Uterus (tissue), 2 donors: ENCODE data around the gene EDEM3.

Source experiments
- POLR2A ChIP-seq, 2 donors: fragments of 450-650 bp; IDR thresholded peaks; one replicate each; pipeline ENCODE4 v1.6.1; 2016; ENCODE audit warnings: antibody characterized with exemption in 2 of 2, mild to moderate bottlenecking in 1 of 2, moderate library complexity in 1 of 2
- TF ChIP-seq, protein P1 (sequence below), 4 experiments: fragments of 200-600 bp in 2 of 4; fragments of 450-650 bp in 2 of 4; sonication (generic) in 2 of 4; IDR thresholded peaks; one replicate each; pipeline ENCODE4 v1.5.1; 2016 to 2019; ENCODE audit warnings: antibody characterized with exemption in 4 of 4, mild to moderate bottlenecking in 2 of 4, moderate library complexity in 1 of 4

DNA sequence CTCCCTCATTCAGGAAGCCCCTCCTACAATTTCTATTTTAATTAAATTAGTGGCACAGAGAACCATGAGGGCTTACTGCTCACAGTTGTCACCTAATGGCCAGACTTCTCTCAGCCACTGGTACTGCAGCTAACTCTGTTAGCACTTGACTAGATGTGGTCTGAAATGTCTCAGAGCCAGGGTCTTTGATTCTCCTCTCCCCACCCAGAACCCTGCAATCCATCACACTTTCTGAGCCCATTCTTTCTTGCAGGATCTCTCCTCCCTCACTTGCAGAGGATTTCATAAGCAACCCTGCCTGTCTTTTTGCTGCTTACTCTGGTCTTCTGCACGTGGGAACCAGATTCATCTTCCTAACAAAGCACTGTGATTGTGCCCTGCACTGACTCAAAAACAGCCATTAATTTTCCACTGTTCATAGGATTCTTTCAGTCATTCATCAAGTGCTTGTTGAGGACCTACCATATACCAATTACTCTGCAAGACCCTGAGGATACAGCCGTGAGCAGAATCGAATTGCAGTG lies 108.4 kb downstream of the EDEM3 start:
- TF ChIP-seq, protein P1, sequence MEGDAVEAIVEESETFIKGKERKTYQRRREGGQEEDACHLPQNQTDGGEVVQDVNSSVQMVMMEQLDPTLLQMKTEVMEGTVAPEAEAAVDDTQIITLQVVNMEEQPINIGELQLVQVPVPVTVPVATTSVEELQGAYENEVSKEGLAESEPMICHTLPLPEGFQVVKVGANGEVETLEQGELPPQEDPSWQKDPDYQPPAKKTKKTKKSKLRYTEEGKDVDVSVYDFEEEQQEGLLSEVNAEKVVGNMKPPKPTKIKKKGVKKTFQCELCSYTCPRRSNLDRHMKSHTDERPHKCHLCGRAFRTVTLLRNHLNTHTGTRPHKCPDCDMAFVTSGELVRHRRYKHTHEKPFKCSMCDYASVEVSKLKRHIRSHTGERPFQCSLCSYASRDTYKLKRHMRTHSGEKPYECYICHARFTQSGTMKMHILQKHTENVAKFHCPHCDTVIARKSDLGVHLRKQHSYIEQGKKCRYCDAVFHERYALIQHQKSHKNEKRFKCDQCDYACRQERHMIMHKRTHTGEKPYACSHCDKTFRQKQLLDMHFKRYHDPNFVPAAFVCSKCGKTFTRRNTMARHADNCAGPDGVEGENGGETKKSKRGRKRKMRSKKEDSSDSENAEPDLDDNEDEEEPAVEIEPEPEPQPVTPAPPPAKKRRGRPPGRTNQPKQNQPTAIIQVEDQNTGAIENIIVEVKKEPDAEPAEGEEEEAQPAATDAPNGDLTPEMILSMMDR (IDR thresholded peaks at IDR 0.05) = no peak
- no peak for TF ChIP-seq POLR2A (IDR thresholded peaks at IDR 0.05)
